Stimulated activated CD4-positive, alpha-beta T cell treated with anti-CD3 and anti-CD28 coated beads, Interleukin-4, amount 100 ng/mL, for 24 hours (primary cell): ENCODE data around the gene EPHB2.

Source experiments
- DNase-seq: peaks from one replicate; pipeline ENCODE4 v3.0.0-alpha.2; 2020

The EPHB2 gene

GRCh38 chr1:22892789-22893188, 182.2 kb downstream of the EPHB2 start:
- DNase-seq, result no peak

GRCh38 chr1:22893292-22893691, 182.7 kb downstream of the EPHB2 start:
- no peak for DNase-seq

GRCh38 chr1:22895357-22895756, 184.7 kb downstream of the EPHB2 start:
- DNase-seq, result no peak

- no peak for DNase-seq
Observed at GRCh38 chr1:22896184-22896583, 185.5 kb downstream of the EPHB2 start.

GRCh38 chr1:22900451-22900850, 189.8 kb downstream of the EPHB2 start:
- DNase-seq, result no peak

GRCh38 chr1:22903113-22903512, 192.5 kb downstream of the EPHB2 start:
- DNase-seq, result no peak

- no peak for DNase-seq
Observed at GRCh38 chr1:22906968-22907367, 196.3 kb downstream of the EPHB2 start.

GRCh38 chr1:22907528-22907927, 196.9 kb downstream of the EPHB2 start:
- DNase-seq, result no peak

- no peak for DNase-seq
Observed at GRCh38 chr1:22908880-22909426, 198.3 kb downstream of the EPHB2 start.

- DNase-seq, result no peak
Observed at GRCh38 chr1:22910286-22910685, 199.6 kb downstream of the EPHB2 start.

- DNase-seq, result no peak
Observed at GRCh38 chr1:22910986-22911651, 200.5 kb downstream of the EPHB2 start.

GRCh38 chr1:22912311-22912710, 201.7 kb downstream of the EPHB2 start:
- no peak for DNase-seq

GRCh38 chr1:22913421-22914141, 202.9 kb downstream of the EPHB2 start:
- no peak for DNase-seq

GRCh38 chr1:22914156-22914555, 203.5 kb downstream of the EPHB2 start:
- no peak for DNase-seq

- no peak for DNase-seq
Observed at GRCh38 chr1:22914633-22915217, 204.1 kb downstream of the EPHB2 start.

GRCh38 chr1:22915231-22915630, 204.6 kb downstream of the EPHB2 start:
- DNase-seq, result no peak

- no peak for DNase-seq
Observed at GRCh38 chr1:22915816-22916470, 205.3 kb downstream of the EPHB2 start.

- no peak for DNase-seq
Observed at GRCh38 chr1:22916471-22916820, 205.8 kb downstream of the EPHB2 start.

- DNase-seq, result no peak
Observed at GRCh38 chr1:22917989-22918388, 207.3 kb downstream of the EPHB2 start.

GRCh38 chr1:22918644-22919043, 208.0 kb downstream of the EPHB2 start:
- no peak for DNase-seq

GRCh38 chr1:22919341-22920025, 208.8 kb downstream of the EPHB2 start:
- no peak for DNase-seq

- DNase-seq, result no peak
Observed at GRCh38 chr1:22920026-22920733, 209.5 kb downstream of the EPHB2 start.
